A172 (cell line): ENCODE results near the gene HRG. TPM values are rescaled to one million over a fixed set of nuclear protein-coding genes. Genes with fewer than 3 reads are reported as not detected.
"Not testable (repeated sequence)": the region's sequence is repeated elsewhere in the genome, so short reads cannot be mapped to it uniquely, and the experiment has no call there.

Source experiments
- DNase-seq: peaks from one replicate; pipeline ENCODE4 v3.0.0-alpha.2; 2015; ENCODE audit warnings: low spot score
- total RNA-seq: library from RNA; depleted of rRNA; stranded (reverse); fragments of >200 nt; shearing (Covaris generic); gene quantifications from 2 replicates; pipeline ENCODE4 v1.2.3, GENCODE V29; 2014; rRNA removed

The HRG gene
- total RNA-seq: not detected in 2 replicates

GRCh38 chr3:186665625-186666188, at the start of gene HRG:
Gene HRG, plus strand, starts transcription at chr3:186666014. Its CDS starts 18 bp downstream, at chr3:186666032.
- no peak for DNase-seq

DNA sequence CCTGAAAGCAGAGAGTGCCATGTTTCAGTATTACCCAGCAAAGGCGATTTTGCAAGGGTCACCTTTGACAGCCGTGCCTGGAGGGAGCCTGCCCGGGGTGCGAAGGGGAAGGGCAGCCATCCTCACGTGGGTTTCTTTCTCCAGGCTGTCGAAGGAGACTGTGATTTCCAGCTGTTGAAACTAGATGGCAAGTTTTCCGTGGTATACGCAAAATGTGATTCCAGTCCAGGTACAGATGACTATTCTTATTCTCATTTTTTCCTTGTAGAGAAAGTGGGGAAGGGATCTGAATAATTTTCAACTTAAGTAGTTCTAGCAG, 49.6 kb upstream of the HRG start:
- DNase-seq: no peak

DNA sequence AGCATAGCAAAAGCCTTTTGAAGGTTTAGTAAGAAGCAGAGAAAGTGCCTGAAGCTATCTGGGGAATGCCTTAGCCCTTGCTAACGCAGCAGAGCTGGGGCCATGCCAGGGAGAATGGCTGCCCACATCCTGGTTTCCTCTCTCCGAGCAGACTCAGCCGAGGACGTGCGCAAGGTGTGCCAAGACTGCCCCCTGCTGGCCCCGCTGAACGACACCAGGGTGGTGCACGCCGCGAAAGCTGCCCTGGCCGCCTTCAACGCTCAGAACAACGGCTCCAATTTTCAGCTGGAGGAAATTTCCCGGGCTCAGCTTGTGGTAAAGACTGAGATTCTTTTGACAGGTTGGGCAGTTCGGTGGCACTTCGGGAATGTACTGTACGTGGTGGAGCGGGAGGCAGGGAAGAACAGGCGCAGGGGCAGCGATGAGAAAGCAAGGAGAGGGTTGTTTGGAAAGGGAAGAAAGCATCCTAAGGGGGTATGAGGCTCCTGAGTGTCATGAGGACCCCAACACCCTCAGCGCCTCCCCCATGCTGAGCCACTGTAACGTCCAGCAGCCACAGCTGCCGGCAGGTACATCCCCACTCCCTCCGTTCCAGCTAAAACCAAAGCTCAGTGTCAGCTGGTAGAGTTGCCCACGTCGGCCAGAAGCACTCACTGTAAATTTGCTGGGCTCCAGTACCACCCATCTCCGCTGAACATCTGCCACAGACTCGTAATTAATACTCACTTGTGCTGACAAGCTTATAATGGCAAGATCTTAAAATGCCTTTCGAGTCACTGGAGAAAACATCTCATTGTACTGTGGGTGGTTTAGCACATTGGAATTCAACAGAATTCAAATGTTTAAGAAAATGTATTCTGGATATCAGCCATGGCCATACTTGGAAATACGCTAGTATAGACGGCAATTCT, 48.5 kb upstream of the HRG start:
- peak; percentile 96 for DNase-seq

GRCh38 chr3:186618318-186618938, 47.4 kb upstream of the HRG start:
- no peak for DNase-seq

- no peak for DNase-seq
These were observed 46.0 kb upstream of the HRG start for GRCh38 chr3:186619787-186620212.

- DNase-seq: no peak
These were observed 45.4 kb upstream of the HRG start for GRCh38 chr3:186620213-186621092.

- DNase-seq: no peak
These were observed 43.7 kb upstream of the HRG start for GRCh38 chr3:186621894-186622650.

DNA sequence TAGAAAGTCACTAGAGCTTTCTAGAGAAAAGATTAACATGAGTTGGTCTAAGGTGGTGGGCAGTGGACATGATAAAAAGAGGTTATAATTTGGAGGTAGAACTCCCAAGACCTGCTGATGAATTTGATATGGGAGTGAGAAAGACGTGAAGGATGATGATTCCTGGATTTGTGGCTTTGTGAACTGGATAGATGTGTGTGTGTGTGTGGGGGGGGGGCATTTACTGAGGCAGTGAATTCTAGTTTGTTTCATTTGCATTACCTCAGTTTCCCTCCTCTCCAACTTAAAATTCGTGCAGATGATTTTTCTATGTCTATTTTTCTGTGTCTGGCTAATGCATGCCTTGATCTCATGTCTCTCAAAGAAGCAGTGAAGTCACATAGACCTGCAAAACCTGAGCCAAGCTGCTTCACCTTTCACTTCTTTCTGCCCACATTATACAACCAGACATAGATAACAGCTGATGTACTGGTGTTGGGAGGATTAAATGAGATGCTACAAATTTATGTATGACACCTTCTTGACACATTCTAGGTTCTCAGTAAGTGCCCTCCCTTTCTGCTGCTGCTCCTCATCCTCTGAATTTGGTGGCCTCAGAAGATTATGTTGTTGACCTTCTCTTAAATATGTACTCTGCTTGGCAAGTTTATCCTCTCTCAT, 43.0 kb upstream of the HRG start:
- no peak for DNase-seq

GRCh38 chr3:186624598-186624997, 41.2 kb upstream of the HRG start:
- DNase-seq: no peak

DNA sequence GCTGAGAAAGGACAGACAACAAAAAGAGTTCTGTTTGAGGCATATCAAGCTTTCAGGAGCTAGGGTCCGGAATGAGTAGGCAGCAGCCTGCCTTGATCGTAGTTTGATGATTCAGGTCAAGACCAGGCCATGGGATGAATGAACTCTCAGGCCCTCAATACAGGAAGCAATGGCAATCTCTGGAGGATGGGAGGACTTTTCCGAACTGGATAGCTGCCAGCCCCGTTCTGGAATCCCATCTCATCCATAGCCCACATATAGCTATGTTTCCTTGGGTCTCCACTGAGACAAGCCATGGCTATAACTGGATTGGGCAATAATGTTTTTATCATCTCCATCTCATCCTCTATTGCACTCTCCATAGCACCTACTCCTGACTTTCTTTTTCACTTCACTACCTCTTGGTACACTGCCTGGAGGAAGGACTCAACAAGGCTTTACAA, 40.2 kb upstream of the HRG start:
- no peak for DNase-seq

DNA sequence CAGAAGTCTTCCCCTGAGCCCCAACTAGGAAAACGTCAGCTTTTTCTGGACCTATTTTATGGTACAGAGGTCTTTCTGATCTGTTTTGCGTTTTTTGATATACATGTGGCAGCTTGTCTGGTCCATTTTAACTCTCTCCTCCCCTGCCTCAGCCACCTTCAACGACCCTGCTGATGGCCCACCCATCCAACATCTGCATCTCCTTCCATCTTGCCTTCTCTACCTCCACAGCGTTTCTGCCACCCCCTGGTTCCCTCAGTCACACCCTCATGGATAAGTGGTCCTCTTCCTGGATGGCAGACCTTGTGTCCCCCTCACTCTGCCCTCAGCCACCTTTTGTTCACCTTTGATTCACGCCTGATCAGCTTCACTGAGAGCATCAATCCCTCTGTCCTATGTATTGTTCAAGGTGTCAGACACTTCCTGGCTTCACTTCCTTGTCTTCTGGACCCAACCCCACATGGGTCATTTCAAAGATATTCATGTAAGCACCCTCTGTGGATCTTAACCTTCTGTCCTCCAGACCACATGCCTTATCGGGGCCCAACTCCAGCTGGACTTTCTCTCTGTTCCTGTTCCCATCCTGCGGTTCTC, 39.5 kb upstream of the HRG start:
- no peak for DNase-seq

DNA sequence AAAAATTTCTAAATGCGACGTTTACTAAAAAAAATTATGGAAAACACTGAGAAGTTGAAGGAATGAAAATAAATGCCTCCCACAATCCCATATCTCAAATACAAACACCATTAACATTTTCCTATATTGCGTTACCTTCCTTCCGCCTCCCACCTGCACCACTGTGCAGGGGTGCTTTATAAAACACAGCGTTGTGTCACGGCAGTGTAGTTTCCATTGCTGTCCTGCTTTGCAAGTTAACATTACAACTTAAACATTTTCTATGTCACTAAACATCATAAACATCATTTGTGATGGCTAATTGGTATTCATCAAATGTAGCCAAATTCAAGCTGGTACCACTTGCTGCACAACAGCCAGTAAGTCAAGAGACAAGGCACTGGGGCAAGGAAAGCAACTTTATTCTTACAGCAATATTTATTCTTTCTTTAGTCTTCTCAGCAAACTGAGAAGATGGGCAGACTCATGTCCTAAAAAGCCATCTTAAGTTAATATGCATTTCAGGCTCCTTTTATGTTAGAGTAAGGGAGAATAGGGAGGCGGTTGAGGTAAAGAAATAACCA, 37.9 kb upstream of the HRG start:
- no peak for DNase-seq

DNA sequence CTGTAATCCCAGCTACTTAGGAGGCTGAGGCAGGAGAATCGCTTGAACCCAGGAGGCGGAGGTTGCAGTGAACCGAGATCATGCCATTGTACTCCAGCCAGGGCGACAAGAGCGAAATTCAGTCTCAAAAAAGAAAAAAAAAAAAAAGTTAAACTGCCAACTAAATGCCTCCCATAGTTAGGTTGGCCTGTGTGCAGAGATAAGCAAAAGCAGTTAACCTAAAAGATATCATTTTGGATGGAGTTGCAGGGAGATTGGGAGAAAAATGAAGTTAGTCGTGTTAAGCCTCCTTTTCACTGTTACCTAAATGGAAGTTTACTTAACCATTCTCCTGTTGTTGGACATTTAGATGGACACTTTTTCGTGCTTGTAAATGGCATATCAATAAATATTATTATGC, 37.1 kb upstream of the HRG start:
- DNase-seq: no peak

GRCh38 chr3:186630950-186631641, 34.7 kb upstream of the HRG start:
- no peak for DNase-seq

DNA sequence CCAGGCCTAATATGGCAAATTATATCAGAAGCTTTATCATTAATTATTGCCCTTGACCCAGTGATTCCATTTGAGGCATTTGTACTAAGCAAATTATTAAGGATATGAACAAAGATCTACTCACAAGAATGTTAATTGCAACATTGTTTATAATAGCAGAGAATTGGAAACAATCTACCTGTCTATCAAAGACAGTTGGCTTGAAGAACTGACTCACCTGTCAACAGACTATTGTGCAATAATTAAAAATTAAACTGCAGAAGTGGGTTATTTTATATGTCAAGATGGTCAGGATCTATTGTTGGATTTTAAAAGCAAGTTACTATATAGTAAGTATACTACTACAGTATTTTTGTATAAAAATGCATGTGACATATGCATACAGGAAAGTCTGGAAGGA, 32.3 kb upstream of the HRG start:
- DNase-seq: no peak

DNA sequence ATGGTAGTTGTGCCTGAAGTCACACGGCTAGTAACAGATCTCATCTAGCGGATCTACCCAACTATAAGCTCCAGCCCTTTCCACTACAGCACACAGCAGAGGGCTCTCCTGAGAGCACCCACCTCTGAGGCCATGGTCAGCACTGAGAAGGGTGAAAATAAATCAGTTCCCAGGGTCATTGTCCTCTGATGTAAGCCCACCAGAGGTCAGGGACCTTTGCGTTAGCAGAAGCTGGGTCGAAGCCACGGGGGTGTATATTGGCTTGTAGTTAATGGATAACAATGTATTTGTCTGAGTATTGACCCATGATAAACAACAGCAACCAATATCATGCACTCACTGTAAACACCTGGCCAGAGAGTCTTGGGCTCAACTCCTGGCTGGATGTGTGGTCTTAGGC, 31.6 kb upstream of the HRG start:
- DNase-seq: not testable (repeated sequence)

DNA sequence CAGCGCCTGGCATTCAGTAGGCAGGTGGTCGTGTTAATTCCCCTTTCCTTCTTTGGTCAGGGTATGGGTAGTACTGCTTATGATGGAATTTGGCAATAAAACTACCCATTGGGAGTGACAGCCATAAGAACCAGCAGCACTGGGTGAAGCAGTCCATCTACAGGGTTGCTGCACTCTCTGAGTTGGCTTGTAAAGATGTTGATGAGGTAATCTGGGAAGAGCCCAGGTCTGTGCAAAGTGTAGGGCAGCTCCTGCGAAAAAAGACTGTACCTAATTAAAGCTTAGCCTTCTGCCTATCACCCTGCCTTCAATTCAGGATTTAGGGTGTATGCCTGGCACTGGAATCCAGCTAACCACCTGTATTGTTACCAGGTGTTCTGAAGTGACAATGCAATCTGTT, 30.3 kb upstream of the HRG start:
- no peak for DNase-seq

- DNase-seq: no peak
These were observed 29.3 kb upstream of the HRG start for GRCh38 chr3:186636536-186636935.

DNA sequence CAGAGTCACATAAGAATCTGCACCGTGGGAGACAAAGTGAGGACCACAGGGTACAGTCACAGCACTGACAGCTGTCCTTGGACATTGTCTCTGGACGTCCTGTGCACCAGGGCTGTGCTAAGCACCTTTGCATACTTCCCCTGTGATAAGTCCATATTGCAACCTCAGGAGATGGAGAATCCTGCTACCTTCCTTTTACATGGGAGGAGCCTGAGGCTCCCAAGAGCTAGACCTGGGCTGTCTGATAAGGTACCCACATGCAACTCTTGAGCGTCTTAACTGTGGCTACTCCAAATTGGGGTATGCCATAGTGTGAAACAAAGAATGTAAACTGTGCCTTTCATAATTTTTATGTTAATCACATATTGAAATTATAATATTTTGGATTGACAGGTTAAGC, 28.1 kb upstream of the HRG start:
- DNase-seq: no peak
